Esophagus squamous epithelium (tissue), 4 donors: ENCODE data around the gene NUP160.

Source experiments
- CTCF ChIP-seq, 6 experiments: fragments of 450-650 bp in 4 of 6; fragments of 200-600 bp in 2 of 6; sonication (generic) in 2 of 6; IDR thresholded peaks; one replicate each; pipeline ENCODE4 v1.5.1; 2016 to 2019; ENCODE audit warnings: antibody characterized with exemption in 6 of 6, mild to moderate bottlenecking in 4 of 6, moderate library complexity in 4 of 6
- POLR2A ChIP-seq, 4 donors: fragments of 450-650 bp; IDR thresholded peaks; one replicate each; pipeline ENCODE4 v1.6.1; 2017; ENCODE audit warnings: antibody characterized with exemption in 4 of 4, mild to moderate bottlenecking in 4 of 4, moderate library complexity in 3 of 4

DNA sequence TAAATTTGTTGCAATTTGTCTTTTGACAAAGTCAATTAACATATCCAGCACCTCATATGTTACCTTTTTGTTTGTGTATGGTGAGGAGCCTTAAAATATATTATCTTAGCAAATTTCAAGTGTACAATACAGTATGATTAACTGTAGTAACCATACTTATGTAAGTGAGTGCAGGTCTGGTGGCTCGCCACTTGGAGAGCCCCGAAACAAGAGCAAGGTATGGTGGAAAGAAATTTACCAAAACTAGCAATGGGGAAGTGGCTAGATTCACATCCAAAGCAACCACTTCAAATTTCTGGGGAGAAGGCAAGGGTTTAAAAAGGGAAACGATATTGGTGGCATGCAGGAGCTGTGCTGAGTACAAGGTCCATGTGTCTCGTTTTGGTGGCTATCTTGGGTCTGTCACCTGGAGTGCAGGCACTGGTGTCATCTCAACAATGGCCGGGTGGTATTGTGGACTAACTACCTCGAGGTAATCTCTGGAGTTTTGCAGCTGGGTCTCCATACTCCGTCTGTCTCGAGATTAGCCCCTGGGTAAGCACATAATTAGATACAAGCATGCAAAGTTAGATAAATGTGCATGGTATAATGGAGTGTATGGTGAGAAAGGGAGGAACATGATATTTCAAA lies 72.8 kb downstream of the NUP160 start:
- no peak for TF ChIP-seq CTCF (IDR thresholded peaks at IDR 0.05)
- TF ChIP-seq POLR2A (IDR thresholded peaks at IDR 0.05), result no peak
